Measurements from ENCODE around the gene KISS1R.

Gene KISS1R

DNA sequence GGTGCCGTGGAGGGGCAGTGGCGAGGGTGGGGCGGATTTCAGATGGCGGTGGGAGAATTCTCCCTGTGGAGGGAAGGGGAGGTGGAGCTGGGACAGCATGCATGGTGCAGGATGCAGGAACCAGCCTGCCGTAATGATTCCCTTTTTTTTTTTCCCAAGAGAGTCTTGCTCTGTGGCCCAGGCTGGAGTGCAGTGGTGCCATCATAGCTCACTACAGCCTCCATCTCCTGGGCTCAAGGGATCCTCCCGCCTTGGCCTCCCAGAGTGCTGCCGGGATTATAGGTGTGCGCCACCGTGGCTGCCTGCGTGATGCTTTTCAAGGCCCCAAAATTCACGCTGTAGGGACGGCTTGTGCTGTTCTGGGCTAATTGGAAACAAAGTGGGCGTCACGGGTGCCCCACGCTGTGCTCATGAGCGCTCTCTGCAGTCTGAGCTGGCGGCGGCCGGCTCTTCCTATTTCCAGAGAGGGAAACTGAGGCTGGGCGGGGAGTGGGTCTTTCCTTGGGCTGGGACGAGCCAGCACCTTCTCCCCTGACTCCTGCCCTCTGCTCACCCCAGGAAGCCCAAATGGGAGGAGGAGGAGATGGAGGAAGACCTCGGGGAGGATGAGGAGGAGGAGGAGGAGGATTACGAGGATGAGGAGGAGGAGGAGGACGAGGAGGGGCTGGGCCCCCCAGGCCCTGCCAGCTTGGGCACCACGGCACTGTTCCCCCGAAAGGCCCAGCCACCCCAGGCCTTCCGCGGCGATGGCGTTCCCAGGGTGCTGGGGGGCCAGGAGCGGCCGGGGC is 14.9 kb downstream of the KISS1R start:
- Histone ChIP-seq H3K4me1 (ENCODE audit: insufficient read depth, low read length, severe bottlenecking) (peaks cover under 1% of the 10 kb centered on the region), H3K9ac (ENCODE audit: low read length) (no peak overlapping the region), H3K27ac (ENCODE audit: low read depth, low read length, poor library complexity, severe bottlenecking) (no peak overlapping the region), H3K4me2 (ENCODE audit: low read length) (no peak overlapping the region), H3F3A (ENCODE audit: insufficient read depth, low read length) (no peaks in the 10 kb centered on the region), H3K9me3 (ENCODE audit: low read length) (no peaks in the 10 kb centered on the region), H3K4me3 (ENCODE audit: low read depth, low read length, poor library complexity, severe bottlenecking) (no peak overlapping the region), H2AFZ (ENCODE audit: low read length) (no peak overlapping the region), H4K20me1 (ENCODE audit: insufficient read depth, low read length) (no peaks in the 10 kb centered on the region), H3K27me3 (ENCODE audit: insufficient read depth, low read length) (peaks cover 7% of the 10 kb centered on the region), H3K79me2 (ENCODE audit: insufficient read depth, low read length) (no peaks in the 10 kb centered on the region), H3K36me3 (ENCODE audit: insufficient read depth, low read length) (no peaks in the 10 kb centered on the region), H3K9me2 (ENCODE audit: low read depth, low read length) (no peaks in the 10 kb centered on the region)
- TF ChIP-seq EZH2 (IDR thresholded peaks at IDR 0.05; ENCODE audit: borderline replicate concordance, low read length) (no peak), CTCF (IDR thresholded peaks at IDR 0.05; ENCODE audit: low read length) (no peak; the same call in 1 of the 2 replicates)

- Histone ChIP-seq H3K79me2 (ENCODE audit: insufficient read depth, low read length) (no peaks in the 10 kb centered on the region), H3K4me1 (ENCODE audit: insufficient read depth, low read length, severe bottlenecking) (no peaks in the 10 kb centered on the region), H3K9ac (ENCODE audit: low read length) (no peak overlapping the region)
Measured at GRCh38 chr19:932648-933552, 15.8 kb downstream of the KISS1R start.

DNA sequence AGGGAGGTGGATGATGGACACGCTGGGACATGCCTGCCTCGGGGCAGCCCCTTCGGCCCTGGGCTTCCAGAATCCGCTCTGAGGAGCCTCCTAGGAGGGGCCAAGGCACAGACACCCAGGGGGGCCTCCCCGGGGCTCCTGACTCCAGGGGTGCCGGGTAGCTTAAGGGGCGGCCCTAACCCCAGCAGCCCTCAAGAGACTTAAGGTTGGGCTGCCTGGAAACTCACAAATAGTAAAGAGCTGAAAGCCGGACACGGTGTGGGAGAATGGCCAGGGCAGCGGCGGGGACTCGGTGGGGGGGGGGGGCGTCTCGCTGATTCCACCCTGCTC is 16.4 kb downstream of the KISS1R start:
- H2AFZ ChIP-seq (ENCODE audit: low read length), result no peak overlapping the region
- no peaks in the 10 kb centered on the region for H3K79me2 ChIP-seq (ENCODE audit: insufficient read depth, low read length)
- no peaks in the 10 kb centered on the region for H3K36me3 ChIP-seq (ENCODE audit: insufficient read depth, low read length)
- no peaks in the 10 kb centered on the region for H4K20me1 ChIP-seq (ENCODE audit: insufficient read depth, low read length)
- H3K4me3 ChIP-seq (ENCODE audit: low read depth, low read length, poor library complexity, severe bottlenecking), result no peak overlapping the region
- no peak overlapping the region for H3K27ac ChIP-seq (ENCODE audit: low read depth, low read length, poor library complexity, severe bottlenecking)
- H3K4me1 ChIP-seq (ENCODE audit: insufficient read depth, low read length, severe bottlenecking), result no peaks in the 10 kb centered on the region
- H3K9me3 ChIP-seq (ENCODE audit: low read length), result 0 out of 2 replicates have a peak, but pooled peaks cover 2% of the 10 kb centered on the region
- H3F3A ChIP-seq (ENCODE audit: insufficient read depth, low read length), result no peaks in the 10 kb centered on the region
- no peak overlapping the region for H3K4me2 ChIP-seq (ENCODE audit: low read length)
- no peaks in the 10 kb centered on the region for H3K9me2 ChIP-seq (ENCODE audit: low read depth, low read length)
- H3K9ac ChIP-seq (ENCODE audit: low read length), result no peak overlapping the region
- TF ChIP-seq EZH2 (IDR thresholded peaks at IDR 0.05; ENCODE audit: borderline replicate concordance, low read length), result no peak
- no peak for TF ChIP-seq CTCF (IDR thresholded peaks at IDR 0.05; ENCODE audit: low read length)
- peaks cover 18% of the 10 kb centered on the region for H3K27me3 ChIP-seq (ENCODE audit: insufficient read depth, low read length)

More at GRCh38 chr19:932648-933552, 15.8 kb downstream of the KISS1R start:
- Histone ChIP-seq H3K9me3 (ENCODE audit: low read length) (0 out of 2 replicates have a peak, but pooled peaks cover 2% of the 10 kb centered on the region), H3K4me3 (ENCODE audit: low read depth, low read length, poor library complexity, severe bottlenecking) (no peak overlapping the region), H3K4me2 (ENCODE audit: low read length) (no peak overlapping the region), H4K20me1 (ENCODE audit: insufficient read depth, low read length) (no peaks in the 10 kb centered on the region), H2AFZ (ENCODE audit: low read length) (no peak overlapping the region), H3K9me2 (ENCODE audit: low read depth, low read length) (no peaks in the 10 kb centered on the region), H3K27me3 (ENCODE audit: insufficient read depth, low read length) (peaks cover 11% of the 10 kb centered on the region), H3K27ac (ENCODE audit: low read depth, low read length, poor library complexity, severe bottlenecking) (no peak overlapping the region), H3F3A (ENCODE audit: insufficient read depth, low read length) (no peaks in the 10 kb centered on the region), H3K36me3 (ENCODE audit: insufficient read depth, low read length) (no peaks in the 10 kb centered on the region)
- TF ChIP-seq EZH2 (IDR thresholded peaks at IDR 0.05; ENCODE audit: borderline replicate concordance, low read length) (no peak), CTCF (IDR thresholded peaks at IDR 0.05; ENCODE audit: low read length) (no peak)
